OCI-M1 (cell line): ENCODE measurements around the gene FRMD4A.

Source experiments
- DNase-seq: peaks from one replicate; lab custom pipeline; 2025; lab: John Stamatoyannopoulos, UW

The FRMD4A gene

GRCh38 chr10:13751191-13751764, 579.4 kb downstream of the FRMD4A start:
- DNase-seq = no peak

DNA sequence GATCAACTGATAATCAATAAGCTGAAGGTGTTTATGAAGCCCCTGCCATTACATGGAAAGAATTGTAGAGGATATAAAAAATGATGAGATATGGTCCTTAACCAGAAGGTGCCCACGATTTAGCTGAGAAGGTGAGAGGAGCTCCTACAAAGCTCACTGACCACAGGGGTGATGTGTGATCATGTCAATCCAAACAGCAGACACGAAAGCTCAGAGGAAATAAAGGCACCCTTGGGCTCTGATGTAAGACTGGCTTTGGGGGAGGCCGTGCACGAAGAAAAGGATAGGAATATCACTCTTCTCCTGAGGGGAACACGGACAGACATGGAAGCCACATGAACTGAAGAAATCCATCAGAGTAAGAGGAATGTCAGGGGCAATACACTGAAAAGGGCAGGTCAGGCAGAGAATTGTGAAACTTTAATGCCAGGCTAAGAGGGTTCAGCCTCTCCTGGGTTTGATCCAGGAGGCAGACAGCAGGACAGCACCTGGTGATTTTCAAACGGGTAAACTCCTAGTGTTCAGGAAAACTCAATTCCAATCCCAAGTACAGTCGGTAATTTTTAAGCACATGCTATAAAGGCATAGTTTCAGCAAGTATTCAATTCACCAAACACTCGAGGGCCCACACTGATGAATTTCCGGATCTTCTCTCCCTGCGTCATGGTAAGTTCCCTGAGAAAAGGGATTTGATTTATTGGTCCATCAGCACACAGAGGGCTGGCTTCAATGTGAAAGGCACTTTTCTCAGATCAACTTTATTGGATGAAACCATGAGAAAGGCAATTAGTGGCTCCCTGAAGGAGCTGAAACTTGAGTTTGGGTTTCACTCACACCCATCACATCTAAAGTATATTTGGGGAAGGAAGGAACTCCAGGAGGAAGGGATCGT, 580.2 kb downstream of the FRMD4A start:
- no peak for DNase-seq

DNA sequence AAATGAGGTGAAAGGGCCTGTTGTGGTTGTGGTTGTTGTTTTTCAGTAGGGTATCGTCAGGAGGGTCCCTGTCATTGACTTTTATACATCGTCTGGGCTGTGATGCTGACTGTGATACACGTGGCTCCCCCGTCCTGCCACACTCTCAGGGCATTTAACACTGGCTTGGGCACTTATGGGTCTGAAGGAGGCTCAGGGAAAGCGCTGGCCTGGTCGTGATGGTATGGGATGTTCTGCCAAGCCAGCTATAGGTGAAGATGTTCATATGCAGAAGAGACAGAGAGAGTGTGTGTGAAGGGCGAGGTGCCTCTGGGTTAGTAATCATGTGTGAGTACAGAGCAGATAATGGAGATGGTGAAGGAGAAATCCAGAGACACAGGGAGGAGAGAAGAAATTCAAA, 585.5 kb downstream of the FRMD4A start:
- no peak for DNase-seq

DNA sequence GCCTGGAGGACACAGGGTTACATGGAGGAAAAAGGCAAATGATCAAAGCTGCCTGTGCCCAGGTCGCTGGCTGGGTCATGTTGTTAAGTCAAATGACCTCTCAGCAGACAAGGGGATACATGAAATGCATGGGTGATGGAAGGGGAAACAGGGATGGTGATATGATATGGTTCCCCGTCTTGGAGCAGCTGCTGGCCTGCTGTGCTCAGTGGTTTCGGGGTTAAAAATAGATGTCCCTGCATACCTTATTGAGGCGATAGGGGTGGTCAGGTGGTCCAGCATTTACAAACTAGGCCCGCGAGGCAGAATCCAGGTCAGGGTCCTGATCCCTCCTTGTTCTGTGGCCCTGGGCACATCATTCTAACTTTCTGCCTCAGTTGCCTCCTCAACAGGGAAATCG, 586.8 kb downstream of the FRMD4A start:
- DNase-seq = no peak

DNA sequence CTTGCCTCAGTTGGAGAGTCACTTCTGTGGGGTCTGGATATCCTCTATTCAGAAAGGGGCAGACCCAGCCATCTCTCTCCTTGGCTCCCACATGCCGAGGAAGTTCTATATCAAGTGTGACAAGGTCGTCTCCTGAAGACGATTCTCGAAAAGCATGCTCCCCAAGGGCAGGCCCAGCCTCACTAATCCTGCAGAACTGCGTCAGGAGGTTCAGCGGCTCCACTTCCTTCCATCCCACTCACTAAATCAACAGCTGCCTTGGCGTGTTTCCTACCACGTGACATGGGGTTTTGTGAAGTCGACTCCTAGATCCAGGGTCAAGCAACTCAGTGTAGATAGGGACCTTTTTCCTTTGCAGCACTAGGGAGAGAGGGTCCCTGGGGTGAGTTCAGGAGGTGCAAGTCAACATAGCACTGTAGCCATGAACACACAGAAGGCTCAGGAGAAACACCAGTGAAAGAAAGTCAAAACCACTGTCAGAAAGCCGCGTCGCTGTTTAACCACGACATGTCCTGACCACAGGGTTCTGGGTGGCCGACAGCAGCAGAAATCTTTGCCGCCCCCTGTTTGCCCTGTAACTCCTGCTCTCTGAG, 587.5 kb downstream of the FRMD4A start:
- peak; percentile 8 for DNase-seq

DNA sequence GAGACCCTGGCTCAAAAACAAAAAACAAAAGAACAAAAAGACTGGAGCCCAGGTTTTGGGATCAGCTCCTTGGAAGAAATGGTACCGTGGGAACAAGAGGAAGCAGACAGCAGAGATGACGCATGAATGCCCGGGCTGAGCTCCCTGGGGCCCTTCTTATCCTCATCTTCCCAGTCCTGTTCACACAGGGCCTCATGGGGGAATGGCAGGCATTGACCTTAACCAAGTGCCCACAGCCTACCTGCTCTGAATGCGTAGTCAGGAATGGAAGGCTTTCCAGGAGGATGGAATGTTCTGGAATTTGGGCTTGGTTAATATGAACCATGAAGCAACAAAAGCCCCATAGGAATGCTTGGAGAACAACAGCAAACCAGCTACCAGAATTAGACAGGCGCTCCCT, 589.3 kb downstream of the FRMD4A start:
- no peak for DNase-seq

- no peak for DNase-seq
Measured at GRCh38 chr10:13740461-13740860, 590.3 kb downstream of the FRMD4A start.

DNA sequence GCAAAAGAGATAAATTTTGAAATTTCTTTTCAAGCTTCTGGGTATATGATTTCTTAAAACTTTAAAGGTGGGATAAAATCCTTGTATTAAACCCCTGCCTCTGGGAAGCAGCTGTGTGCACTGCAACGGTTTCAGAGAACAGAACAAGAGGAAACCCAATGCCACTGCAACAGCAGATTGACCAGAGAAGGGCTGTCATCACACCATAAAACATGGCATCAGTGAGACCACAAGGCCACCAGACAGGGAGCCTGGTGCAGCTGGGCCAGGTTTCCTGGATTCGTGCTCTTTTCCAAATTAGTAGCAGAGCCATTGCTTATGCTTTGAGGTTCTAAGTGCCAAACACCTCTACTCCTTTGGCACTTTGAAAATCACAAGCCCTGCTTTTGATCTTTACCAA, 591.5 kb downstream of the FRMD4A start:
- no peak for DNase-seq

- no peak for DNase-seq
Measured at GRCh38 chr10:13736506-13736905, 594.2 kb downstream of the FRMD4A start.

DNA sequence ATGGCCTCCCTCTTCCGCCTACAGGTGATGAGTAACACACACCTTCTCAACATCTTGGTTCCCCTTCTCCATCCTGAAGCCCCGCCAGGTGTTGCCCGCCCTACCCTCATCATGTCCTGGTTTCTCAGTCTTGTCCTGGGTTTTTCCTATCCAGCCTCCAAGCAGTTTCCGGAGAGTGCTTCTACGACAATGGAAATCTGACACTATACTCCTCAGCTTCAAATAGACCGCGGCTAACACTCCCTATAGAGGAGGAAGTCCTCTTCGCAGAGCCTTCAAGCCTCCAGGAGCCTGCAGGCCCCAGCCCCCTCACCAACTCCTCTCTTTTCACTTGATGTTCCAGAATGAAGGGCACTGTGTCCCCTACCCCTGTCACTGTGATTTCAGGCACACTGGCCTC, 596.6 kb downstream of the FRMD4A start:
- DNase-seq = no peak

DNA sequence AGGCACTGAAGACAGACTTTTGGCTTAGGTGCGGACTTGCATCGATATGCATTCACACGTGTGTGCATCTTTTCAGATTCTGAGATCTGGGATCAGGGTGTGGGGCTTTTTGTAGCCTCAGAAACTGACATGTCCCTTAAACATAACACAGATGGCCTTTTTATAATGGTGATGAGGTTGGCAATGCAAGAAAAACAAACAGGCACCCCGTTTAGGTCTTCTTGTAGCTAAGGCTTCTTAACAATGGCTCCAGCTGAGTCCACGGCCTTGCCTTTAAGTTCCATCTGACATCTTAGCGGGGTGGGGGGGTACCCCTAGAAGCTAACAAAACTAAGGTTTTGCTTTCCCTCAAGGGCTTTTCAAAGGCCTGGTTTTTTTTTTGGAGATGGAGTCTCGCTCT, 597.7 kb downstream of the FRMD4A start:
- DNase-seq = no peak

DNA sequence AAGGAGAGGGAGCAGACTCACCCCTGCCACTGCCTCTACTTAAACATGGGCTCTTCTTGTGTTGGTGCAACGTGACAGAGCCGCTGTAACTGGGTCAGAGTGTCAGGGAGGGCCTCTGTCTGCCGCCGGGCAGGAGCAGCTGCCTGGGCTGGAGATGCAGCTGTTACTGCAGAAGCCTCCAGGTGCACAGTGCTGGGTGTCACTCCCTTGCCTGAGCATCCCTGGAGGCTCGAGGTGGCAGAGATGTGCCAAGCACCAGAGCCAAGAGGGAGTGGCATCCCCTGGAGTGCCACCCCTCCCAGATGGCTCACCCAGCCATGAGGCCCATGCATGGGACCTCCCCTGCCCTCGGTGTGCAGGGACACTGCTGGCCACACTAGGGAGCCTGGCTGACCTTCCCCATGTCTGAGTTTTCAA, 598.3 kb downstream of the FRMD4A start:
- DNase-seq = no peak

GRCh38 chr10:13731799-13732198, 598.9 kb downstream of the FRMD4A start:
- no peak for DNase-seq

DNA sequence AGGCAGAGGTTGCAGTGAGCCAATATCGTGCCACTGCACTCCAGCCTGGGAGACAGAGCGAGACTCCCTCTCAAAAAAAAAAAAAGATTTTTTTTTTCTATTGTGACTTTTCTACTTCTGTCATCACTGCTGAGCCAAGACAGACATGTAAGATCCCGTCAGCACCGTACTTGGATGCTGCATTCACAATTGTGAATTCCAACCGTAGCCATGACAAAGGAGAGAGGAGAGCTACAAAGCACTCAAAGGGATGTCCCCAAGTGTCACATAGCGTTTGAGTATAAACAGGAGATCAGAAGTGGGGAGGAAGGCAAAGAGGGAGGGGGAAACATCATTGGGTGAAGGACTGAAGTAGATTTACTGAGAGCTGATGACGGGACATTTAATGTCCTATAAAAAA, 599.8 kb downstream of the FRMD4A start:
- DNase-seq = no peak

- no peak for DNase-seq
Measured at GRCh38 chr10:13730306-13730652, 600.4 kb downstream of the FRMD4A start.

- DNase-seq = no peak
Measured at GRCh38 chr10:13729586-13730305, 601.0 kb downstream of the FRMD4A start.

DNA sequence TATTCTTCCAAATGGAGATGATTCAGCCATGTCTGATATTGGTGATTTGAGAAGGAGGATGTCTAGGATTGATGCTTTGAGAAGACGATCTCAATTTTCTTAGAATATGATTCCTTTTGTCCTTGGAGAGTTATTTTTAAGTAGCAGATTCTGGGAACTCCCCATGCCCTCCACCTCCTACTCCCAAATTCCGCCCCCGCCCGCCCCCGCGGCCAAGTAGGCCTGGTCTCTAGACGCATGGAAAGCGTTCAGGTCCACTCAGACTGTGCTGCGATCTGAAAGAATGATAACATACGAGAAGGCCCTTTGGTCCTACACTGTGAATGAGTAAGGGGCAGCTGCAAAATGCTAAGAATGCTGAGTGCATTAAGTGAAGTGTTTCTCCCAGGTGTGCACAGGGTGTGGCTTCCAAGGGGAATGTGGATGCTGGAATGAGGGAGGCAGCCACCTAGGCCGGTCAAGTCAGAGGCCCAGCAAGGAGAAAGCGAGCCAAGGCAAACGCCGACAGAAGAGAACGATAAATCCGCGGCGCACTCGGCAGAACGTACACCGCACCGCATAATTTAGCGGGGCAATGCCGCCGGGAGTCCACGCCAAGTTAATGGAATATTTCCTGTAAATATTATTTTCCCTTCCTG, 601.7 kb downstream of the FRMD4A start:
- no peak for DNase-seq

- DNase-seq = no peak
Measured at GRCh38 chr10:13725594-13725993, 605.1 kb downstream of the FRMD4A start.

DNA sequence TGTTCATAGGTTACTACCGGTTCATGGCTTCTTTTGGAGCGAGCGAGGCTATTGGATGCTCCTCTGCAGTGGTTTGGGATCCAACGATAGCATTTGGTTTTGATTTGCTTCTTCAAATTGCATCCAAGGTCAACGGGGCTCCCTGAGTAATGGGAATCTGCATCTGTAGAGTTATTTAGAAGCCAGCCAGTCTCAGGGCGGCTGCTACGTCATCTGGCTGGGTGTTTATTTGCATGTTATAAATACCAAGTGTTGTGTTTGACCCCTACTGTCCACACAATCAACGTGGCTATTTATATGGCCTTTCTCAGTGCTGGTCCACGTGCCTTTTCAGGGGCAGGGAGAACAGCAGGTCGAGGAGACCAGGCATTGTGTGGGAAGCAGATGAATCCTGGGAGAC, 606.2 kb downstream of the FRMD4A start:
- DNase-seq = no peak

GRCh38 chr10:13722747-13723653, 607.7 kb downstream of the FRMD4A start:
- DNase-seq = no peak

GRCh38 chr10:13721486-13721885, 609.2 kb downstream of the FRMD4A start:
- no peak for DNase-seq
